Measurements from ENCODE around the gene DERA. TPM values are rescaled to one million over a fixed set of nuclear protein-coding genes. Genes with fewer than 3 reads are reported as not detected.

The DERA gene
- total and polyA plus RNA-seq, 9 of the 15 experiments (the other 6 are each of a cell fraction or from before 2014, with no cell fraction given), result 5.5 to 15.5 (median 7.8) TPM

DNA sequence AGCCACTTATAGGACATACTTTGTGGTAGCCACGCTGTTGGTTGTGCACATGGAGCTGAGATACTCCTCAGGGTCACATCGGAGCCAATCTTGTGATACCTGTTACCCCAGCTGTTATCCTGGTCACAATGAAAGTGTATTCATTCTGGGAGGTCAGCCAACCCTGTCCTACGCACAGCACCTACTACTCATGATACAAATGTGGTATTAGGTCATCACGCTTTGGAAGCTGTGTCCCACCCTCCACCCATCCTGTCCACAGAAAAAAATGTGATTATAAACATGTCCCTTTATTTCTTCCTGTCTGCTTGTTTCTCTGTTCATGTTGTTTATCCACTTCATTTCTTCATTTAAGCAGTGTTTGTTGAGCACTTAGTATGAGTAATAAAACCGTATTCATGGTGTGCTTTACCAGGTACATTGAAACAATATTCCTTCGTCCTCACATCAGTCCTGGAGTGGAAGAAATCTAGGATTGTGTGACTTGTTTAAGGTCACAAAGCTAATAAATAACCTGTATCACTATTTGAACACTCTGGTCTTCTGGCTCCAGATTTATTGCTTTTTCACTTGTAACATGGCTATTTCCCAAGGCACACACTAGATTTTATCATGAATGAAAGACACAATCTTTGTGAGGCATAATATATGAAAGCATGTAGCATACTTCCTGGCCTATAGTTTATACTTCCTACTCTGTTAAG is 73.1 kb downstream of the DERA start (continued):
- TF ChIP-seq, protein P1, sequence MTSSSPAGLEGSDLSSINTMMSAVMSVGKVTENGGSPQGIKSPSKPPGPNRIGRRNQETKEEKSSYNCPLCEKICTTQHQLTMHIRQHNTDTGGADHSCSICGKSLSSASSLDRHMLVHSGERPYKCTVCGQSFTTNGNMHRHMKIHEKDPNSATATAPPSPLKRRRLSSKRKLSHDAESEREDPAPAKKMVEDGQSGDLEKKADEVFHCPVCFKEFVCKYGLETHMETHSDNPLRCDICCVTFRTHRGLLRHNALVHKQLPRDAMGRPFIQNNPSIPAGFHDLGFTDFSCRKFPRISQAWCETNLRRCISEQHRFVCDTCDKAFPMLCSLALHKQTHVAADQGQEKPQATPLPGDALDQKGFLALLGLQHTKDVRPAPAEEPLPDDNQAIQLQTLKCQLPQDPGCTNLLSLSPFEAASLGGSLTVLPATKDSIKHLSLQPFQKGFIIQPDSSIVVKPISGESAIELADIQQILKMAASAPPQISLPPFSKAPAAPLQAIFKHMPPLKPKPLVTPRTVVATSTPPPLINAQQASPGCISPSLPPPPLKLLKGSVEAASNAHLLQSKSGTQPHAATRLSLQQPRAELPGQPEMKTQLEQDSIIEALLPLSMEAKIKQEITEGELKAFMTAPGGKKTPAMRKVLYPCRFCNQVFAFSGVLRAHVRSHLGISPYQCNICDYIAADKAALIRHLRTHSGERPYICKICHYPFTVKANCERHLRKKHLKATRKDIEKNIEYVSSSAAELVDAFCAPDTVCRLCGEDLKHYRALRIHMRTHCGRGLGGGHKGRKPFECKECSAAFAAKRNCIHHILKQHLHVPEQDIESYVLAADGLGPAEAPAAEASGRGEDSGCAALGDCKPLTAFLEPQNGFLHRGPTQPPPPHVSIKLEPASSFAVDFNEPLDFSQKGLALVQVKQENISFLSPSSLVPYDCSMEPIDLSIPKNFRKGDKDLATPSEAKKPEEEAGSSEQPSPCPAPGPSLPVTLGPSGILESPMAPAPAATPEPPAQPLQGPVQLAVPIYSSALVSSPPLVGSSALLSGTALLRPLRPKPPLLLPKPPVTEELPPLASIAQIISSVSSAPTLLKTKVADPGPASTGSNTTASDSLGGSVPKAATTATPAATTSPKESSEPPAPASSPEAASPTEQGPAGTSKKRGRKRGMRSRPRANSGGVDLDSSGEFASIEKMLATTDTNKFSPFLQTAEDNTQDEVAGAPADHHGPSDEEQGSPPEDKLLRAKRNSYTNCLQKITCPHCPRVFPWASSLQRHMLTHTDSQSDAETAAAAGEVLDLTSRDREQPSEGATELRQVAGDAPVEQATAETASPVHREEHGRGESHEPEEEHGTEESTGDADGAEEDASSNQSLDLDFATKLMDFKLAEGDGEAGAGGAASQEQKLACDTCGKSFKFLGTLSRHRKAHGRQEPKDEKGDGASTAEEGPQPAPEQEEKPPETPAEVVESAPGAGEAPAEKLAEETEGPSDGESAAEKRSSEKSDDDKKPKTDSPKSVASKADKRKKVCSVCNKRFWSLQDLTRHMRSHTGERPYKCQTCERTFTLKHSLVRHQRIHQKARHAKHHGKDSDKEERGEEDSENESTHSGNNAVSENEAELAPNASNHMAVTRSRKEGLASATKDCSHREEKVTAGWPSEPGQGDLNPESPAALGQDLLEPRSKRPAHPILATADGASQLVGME (CRISPR knock-in tag; IDR thresholded peaks at IDR 0.05), result no peak

DNA sequence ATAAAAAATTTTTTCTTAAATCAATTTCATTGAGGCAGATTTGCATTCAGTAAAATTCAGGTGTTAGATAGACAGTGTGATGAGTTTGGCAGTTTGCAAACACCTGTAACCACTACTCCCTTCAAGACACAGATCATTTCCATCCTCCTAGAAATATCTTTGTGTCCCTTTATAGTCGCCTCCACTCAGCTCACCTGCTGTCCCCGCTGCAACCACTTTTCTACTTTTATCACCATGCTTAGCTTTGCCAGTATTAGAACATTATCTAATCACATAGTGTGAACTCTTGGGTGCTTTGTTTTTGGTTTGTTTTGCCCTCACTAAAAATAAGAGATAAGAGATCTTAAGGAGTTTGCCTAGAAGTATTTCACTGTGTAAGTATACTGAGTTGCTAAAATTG is 73.8 kb downstream of the DERA start:
- Histone ChIP-seq H3K9me3 (replicated peaks; ENCODE audit: control insufficient read depth, insufficient read depth, low read depth, low read length) (no peaks in the 10 kb centered on the region), H3K27ac (ENCODE audit: extremely low read depth, low read depth, low read length) (no peak overlapping the region), H3K79me2 (ENCODE audit: control insufficient read depth, insufficient read depth, low read length) (no peaks in the 10 kb centered on the region), H2AFZ (ENCODE audit: low read depth, low read length) (no peak overlapping the region), H3K4me1 (replicated peaks in 1 of 2; ENCODE audit: control insufficient read depth in 2 of 2, insufficient read depth in 2 of 2, low read length in 2 of 2) (no peaks in the 10 kb centered on the region), H3K27me3 (ENCODE audit: control insufficient read depth in 2 of 2, insufficient read depth in 2 of 2, low read length in 2 of 2) (no peaks in the 10 kb centered on the region), H3K4me3 (no peak overlapping the region), H4K20me1 (replicated peaks; ENCODE audit: control insufficient read depth, insufficient read depth, low read length) (no peaks in the 10 kb centered on the region), H3K36me3 (ENCODE audit: control insufficient read depth, insufficient read depth, low read length) (no peaks in the 10 kb centered on the region), H3K4me2 (ENCODE audit: insufficient read depth, low read length) (no peak overlapping the region), H3K9ac (ENCODE audit: insufficient read depth in 1 of 2, low read depth in 2 of 2, low read length in 2 of 2) (no peak overlapping the region), H3K9me1 (ENCODE audit: control insufficient read depth, insufficient read depth, low read length) (no peaks in the 10 kb centered on the region)
- CTCF ChIA-PET (ENCODE audit: low intra/inter-chr PET ratio), result no interaction called here
- no peak for FAIRE-seq
- no peak for ATAC-seq
- in situ Hi-C loops (cut with MboI), result no loop called here
- BruUV-seq (replicated peaks), result no TSS peak
- intact Hi-C loops (cut with micrococcal nuclease), result loop anchor here (10.0 kb wide), 1 partner anchor 380 kb away; no protein-coding TSS in a partner anchor
- POLR2A ChIA-PET, result no interaction called here
- no peak for DNase-seq (ENCODE audit: extremely low read depth in 1 of 4, low spot score in 3 of 4)
- 5% methylated on average over 2 of the region's 2 CpGs for WGBS (ENCODE audit: insufficient coverage, low coverage, missing lambda C conversion rate)
- TF ChIP-seq MYC (IDR thresholded peaks at IDR 0.05; ENCODE audit: low read depth, low read length) (no peak), MYC (CRISPR knock-in tag; IDR thresholded peaks at IDR 0.05; ENCODE audit: borderline replicate concordance, low read depth) (no peak), RCOR1 (IDR thresholded peaks at IDR 0.05; ENCODE audit: borderline replicate concordance in 1 of 2, low read depth in 2 of 2, low read length in 2 of 2) (no peak), SIRT6 (IDR thresholded peaks at IDR 0.05; ENCODE audit: low read depth, low read length) (no peak), POLR2B (IDR thresholded peaks at IDR 0.05; ENCODE audit: low read depth, partially characterized antibody) (no peak), BRCA1 (IDR thresholded peaks at IDR 0.05) (no peak), BRCA1 (CRISPR knock-in tag; IDR thresholded peaks at IDR 0.05) (no peak), KDM5B (IDR thresholded peaks at IDR 0.05; ENCODE audit: insufficient replicate concordance, low read depth, low read length) (no peak), ZC3H4 (CRISPR knock-in tag; IDR thresholded peaks at IDR 0.05; ENCODE audit: borderline replicate concordance) (no peak), HSF4 (CRISPR knock-in tag; IDR thresholded peaks at IDR 0.05; ENCODE audit: borderline replicate concordance) (no peak)
- TF ChIP-seq, protein P2, sequence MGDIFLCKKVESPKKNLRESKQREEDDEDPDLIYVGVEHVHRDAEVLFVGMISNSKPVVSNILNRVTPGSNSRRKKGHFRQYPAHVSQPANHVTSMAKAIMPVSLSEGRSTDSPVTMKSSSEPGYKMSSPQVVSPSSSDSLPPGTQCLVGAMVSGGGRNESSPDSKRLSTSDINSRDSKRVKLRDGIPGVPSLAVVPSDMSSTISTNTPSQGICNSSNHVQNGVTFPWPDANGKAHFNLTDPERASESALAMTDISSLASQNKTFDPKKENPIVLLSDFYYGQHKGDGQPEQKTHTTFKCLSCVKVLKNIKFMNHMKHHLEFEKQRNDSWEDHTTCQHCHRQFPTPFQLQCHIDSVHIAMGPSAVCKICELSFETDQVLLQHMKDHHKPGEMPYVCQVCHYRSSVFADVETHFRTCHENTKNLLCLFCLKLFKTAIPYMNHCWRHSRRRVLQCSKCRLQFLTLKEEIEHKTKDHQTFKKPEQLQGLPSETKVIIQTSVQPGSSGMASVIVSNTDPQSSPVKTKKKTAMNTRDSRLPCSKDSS (IDR thresholded peaks at IDR 0.05; ENCODE audit: low read depth, partially characterized antibody), result no peak

Data from K562 (cell line).